G401 (cell line): ENCODE measurements around the gene CEMP1. TPM values are rescaled to one million over a fixed set of nuclear protein-coding genes. Genes with fewer than 3 reads are reported as not detected.

Experiments
- DNase-seq: peaks from one replicate; pipeline ENCODE4 v3.0.0-alpha.2; 2015; ENCODE audit warnings: low spot score
- in situ Hi-C: cut with HindIII; loops from 2 replicates; pipeline ENCODE4 v1.10.0; 2016; ENCODE audit warnings: low sequenced_read_pairs, mixed read lengths
- total RNA-seq: library from RNA; depleted of rRNA; stranded (reverse); fragments of >200 nt; shearing (Covaris generic); gene quantifications from 2 replicates; pipeline ENCODE4 v1.2.3, GENCODE V29; 2014

Gene CEMP1
- total RNA-seq, 1 experiment from 2014 or later = 1.4 TPM

- peak; percentile 72 for DNase-seq
- in situ Hi-C loops = loop anchor here (25.0 kb wide), 1 partner anchor 349 kb away; the partner anchor contains the start of gene TRAF7
These were observed 19.9 kb downstream of the CEMP1 start for GRCh38 chr16:2511128-2511800.

- in situ Hi-C loops = loop anchor here (25.0 kb wide), 1 partner anchor 347 kb away; the partner anchor contains the start of gene TRAF7
- no peak for DNase-seq
These were observed 22.3 kb downstream of the CEMP1 start for GRCh38 chr16:2508722-2509400.

GRCh38 chr16:2507665-2508064, 23.5 kb downstream of the CEMP1 start:
- in situ Hi-C loops = loop anchor here (25.0 kb wide), 1 partner anchor 345 kb away; the partner anchor contains the start of gene TRAF7

GRCh38 chr16:2507052-2507659, 24.1 kb downstream of the CEMP1 start:
- in situ Hi-C loops = loop anchor here (25.0 kb wide), 1 partner anchor 345 kb away; the partner anchor contains the start of gene TRAF7
- no peak for DNase-seq

More at GRCh38 chr16:2507665-2508064, 23.5 kb downstream of the CEMP1 start:
- DNase-seq = no peak

- in situ Hi-C loops = loop anchor here (25.0 kb wide), 1 partner anchor 343 kb away; the partner anchor contains the start of gene TRAF7
- DNase-seq = no peak
These were observed 25.5 kb downstream of the CEMP1 start for GRCh38 chr16:2505695-2506094.

- DNase-seq = no peak
- in situ Hi-C loops = loop anchor here (25.0 kb wide), 1 partner anchor 340 kb away; the partner anchor contains the start of gene TRAF7
These were observed 29.0 kb downstream of the CEMP1 start for GRCh38 chr16:2501946-2502895.

- peak; percentile 83 for DNase-seq
- in situ Hi-C loops = loop anchor here (25.0 kb wide), 1 partner anchor 339 kb away; the partner anchor contains the start of gene TRAF7
These were observed 30.1 kb downstream of the CEMP1 start for GRCh38 chr16:2500918-2501750.

- in situ Hi-C loops = loop anchor here (25.0 kb wide), 1 partner anchor 338 kb away; the partner anchor contains the start of gene TRAF7
- no peak for DNase-seq
These were observed 30.7 kb downstream of the CEMP1 start for GRCh38 chr16:2500430-2500917.

GRCh38 chr16:2499890-2500429, 31.2 kb downstream of the CEMP1 start:
- in situ Hi-C loops = loop anchor here (25.0 kb wide), 1 partner anchor 338 kb away; the partner anchor contains the start of gene TRAF7

GRCh38 chr16:2499454-2499853, 31.8 kb downstream of the CEMP1 start:
- in situ Hi-C loops = no loop called here
- DNase-seq = no peak

More at GRCh38 chr16:2499890-2500429, 31.2 kb downstream of the CEMP1 start:
- no peak for DNase-seq

- no peak for DNase-seq
- in situ Hi-C loops = no loop called here
These were observed 32.5 kb downstream of the CEMP1 start for GRCh38 chr16:2498531-2499253.

- no peak for DNase-seq
- in situ Hi-C loops = no loop called here
These were observed 33.3 kb downstream of the CEMP1 start for GRCh38 chr16:2497695-2498484.

GRCh38 chr16:2497116-2497630, 34.0 kb downstream of the CEMP1 start:
- DNase-seq = no peak
- in situ Hi-C loops = no loop called here

- DNase-seq = no peak
- in situ Hi-C loops = no loop called here
These were observed 34.7 kb downstream of the CEMP1 start for GRCh38 chr16:2496223-2497115.

GRCh38 chr16:2495041-2495440, 36.2 kb downstream of the CEMP1 start:
- in situ Hi-C loops = no loop called here
- no peak for DNase-seq
